Measurements from ENCODE around the gene GIMAP1.

GIMAP1 gene

DNA sequence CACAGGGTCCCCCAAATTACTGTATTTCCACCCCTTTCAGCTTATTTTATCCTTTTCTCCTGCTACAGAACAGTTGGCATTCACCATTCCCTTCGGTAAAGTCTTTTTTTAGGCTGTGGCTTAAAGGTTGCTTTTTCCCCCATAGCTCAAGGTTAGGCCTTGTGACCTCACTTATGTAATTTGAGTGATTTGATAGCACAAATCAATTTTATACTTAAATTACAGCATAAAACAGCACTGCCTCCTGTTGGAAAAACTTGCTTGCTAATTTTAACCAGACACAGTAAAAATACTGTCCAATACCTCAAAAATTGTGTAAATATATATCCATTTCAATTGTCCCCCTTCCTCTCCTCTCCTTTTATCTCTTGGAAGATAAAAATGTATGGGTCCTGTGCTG is 7.1 kb downstream of the GIMAP1 start:
- DNase-seq: no peak

DNA sequence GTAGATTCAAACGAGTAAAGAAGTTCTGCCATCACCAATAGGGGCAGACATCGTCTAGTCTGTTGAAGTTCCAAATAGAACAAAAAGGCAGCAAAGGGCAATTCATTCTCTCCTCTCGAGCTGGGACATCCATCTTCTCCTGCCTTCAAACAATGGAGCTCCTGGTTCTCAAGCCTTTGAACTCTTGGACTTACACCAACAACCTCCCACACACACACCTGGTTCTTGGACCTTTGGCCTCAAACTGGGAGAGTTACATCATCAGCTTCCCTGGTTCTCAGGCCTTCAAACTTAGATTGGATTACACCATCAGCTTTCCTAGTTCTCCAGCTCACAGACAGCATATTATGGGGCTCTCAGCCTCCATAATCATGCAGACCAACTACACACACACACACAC is 11.0 kb downstream of the GIMAP1 start:
- no peak for DNase-seq

DNA sequence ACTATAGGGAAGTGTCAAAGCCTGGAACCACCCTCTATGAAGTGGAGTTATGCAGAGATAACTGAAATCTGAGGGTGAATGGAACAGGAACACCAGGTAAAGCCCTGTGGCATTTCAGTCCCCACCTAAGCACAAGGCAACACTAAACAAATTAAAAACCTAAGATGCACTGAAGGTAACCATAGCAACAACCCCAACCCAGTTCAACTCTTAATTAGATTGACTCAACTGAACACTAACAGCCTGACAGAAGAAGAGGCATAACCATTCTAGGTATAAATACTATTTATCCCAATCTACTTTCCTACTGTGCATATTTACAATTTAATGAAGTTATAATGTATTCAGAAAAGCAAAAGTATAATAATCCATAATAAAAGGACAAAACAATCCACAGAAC is 11.6 kb downstream of the GIMAP1 start:
- DNase-seq: no peak

DNA sequence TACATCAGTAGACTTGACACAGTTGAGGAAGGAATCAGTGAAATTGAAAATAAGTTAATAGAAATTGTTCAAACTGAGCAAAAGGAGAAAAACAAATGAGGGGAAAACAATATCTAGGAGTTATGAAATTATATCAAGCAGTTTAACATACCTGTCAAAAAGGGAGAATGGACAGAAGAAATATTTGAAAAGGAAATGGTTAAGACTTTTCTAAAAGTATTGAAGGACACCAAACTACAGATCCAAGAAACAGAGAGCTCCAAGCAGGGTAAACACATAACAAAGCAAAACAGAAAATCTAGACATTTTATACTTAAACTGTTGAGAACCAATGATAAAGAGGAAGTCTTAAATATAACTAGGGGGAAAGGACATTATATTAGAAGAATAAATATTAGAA is 12.2 kb downstream of the GIMAP1 start:
- no peak for DNase-seq

DNA sequence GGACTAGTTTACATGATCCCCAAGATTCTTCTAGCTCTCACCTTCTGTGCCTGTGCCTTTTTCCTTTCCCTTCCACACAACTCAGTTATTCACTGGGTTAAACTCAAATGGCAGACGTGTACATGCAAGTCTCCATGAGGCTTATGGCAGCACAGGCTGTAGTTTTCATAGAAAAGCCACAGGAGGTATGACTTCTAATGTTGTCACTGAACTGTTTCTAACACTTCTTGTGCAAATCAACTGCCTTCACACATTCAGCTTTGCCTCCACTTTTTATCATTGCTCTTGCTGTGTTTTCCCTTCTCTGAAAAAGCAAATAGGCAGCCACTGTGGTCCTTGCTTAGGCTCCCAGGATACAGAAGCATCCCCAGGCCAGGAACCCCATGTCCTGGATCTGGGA is 15.5 kb downstream of the GIMAP1 start:
- no peak for DNase-seq

DNA sequence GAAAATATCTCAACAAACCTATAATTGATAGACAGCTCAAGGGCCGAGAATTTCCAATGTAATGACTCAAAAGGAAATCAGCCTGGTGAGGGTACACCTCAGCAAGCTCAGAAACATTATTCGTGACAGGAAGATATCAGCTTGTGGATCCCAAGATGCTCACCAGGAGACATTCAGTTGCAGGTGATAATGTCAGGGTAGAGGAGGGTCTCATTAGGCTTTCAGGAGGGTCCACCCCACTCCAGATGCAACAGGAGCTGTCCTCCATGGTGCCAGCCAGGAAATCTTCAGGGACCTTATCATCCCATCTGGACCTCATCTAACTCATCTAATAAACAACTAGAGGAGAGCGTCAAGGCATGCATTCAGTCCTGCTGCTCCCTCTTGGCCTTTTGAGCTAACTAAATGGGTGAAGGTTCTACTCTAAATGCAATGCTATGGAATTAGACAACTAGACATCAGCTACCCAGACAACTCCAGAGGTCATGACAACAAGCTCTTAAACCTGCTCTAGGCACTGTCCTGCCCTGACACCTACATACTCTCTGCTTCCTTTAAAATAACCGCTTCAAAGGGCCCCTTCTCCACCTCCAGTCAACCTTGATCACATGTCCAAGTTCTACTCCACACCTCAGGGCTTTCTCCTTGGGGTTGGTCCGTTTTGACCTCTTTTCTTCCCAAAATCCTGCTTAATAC is 16.5 kb downstream of the GIMAP1 start:
- no peak for DNase-seq

DNA sequence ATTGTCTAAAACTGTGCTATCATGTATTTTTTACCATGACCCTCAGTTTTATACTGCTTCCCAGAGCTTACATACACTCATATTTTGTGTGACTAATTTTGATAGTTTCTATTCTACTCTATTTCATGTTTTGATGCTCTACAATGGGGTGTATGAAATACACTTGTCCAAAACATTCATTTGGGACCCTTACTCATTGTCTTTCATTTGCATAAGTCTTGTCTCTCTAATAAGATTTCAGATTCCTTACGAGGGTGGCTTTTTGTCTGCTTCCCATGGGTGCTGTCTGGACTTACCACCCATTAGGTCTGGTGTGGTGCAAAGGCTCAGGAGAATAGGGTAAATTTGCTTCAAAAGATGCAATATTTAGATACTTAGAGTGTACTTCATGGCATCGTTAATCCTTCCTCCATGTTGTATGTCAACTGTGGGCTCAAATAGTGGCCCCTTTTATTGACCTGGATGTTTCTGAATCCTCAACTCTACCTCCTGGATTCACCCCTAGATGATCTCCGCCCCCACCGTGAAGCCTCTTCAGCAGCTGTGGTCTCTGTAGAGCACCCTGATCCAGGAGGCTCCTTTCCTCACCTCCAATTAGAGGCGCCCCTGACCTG is 17.2 kb downstream of the GIMAP1 start:
- DNase-seq: no peak

DNA sequence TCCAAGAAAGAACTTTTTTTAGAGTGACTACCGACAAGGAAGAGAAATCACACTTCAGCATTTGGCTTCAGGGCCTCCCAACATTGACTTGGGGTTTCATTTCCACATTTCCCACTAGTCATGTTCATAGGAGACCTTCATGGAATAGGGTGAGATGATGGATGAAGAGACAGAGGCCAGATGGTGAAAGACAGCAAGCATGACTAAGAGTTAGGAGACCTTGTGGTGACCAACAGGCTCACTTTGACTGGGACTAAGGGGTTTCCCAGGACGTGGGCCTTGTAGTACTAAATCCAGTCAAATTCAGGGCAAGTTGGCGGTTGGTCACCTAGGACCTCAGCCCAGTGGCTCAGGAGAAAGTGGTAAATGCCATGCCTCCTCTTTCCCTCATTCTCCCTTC is 17.8 kb downstream of the GIMAP1 start:
- DNase-seq: no peak

DNA sequence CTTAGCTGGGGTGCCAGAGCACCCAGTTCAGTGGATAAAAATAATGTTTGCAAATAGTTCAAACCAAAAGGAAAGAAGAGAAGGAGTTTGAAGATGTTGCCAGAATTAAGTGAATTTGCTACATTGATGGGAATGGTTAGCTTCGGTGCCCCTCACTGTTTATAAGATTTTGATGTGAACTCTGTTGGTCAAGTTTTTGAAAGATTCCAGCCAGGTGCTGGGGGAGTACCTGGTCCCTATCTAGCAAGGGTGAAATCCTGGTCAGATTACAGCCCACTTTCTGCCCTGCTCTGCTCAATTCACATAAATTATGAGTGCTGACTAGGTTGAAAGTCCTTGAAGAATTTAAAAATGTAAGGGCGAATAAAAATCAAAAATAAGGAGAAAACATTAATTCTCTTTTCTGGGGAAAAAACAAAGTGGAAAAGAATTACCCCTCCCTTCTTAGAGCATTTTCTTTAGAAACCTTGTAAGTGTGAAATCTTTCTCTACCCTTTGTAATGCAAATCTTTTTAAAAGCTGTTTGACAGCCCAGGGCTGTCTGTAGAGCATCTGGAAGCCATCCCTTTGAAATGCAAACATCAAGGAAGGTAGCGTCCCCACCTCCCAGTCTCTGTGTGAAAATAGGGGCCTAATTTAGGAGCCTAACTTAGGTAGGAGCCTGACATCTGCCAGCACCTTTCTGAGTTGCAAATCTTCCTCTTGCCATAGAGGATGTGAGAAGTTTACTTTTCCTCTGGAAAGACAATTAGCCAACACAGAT is 19.4 kb downstream of the GIMAP1 start:
- DNase-seq: no peak

DNA sequence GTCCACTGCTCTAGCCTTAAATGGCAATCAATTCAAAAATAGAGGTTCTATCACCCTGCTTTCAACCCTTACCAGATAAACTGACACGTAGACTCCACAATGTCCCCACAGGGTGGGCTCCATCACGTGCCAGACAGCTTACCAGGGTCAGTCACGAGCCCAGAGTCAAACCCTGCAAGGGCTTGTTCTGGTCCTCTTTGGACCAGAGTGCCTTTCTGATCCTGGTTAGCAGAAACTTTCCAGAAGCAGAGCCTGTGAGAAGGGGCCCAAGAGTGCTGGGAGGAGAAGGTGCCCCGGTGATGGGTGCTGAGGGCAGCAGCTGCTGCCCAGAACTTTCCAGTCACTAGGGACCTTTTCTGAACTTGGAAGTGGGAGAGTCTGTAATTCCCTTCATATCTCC is 20.5 kb downstream of the GIMAP1 start:
- no peak for DNase-seq

DNA sequence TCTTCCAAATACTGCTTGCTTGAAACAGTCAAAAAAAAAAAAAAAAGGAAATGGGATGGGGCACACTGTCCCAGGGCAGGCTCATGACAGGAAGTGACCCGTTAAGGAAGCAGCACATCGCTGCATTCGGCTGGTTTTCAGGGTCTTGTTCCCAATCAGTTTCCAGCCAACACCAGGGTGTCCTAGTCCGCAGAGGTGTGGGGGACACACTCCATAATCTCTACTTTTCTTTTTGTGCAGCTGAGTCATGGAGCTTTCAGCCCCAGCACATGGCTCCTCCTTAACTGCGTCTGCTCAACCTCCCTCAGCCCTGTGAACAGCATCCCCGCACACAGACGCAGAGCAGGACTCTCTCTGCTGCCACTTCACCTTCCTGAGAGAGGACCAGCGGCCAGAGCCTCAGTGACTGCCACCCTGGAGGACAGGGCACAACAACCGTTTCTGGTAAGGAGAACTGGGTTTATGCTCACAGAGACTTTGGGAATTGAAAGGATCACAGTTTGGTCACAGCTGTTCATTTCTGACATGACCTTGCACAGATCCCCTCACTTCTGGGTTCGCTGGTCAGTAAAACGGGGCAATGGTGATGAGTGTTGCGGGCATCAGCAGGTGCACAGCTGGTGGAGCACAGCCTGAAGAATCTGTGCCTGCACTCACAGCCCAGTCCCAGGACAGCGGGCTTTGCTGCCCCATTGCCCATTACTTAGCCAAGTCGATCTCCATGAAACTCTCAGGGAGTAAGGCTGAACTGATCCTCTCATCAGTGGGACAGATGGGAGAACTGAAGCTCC is 21.0 kb downstream of the GIMAP1 start, which contains the start of gene GIMAP5:
Gene GIMAP5, plus strand, starts transcription at position 154 of the 791 bp plus-strand sequence. CDS start 3,467 bp downstream, outside the sequence.
- DNase-seq: no peak

DNA sequence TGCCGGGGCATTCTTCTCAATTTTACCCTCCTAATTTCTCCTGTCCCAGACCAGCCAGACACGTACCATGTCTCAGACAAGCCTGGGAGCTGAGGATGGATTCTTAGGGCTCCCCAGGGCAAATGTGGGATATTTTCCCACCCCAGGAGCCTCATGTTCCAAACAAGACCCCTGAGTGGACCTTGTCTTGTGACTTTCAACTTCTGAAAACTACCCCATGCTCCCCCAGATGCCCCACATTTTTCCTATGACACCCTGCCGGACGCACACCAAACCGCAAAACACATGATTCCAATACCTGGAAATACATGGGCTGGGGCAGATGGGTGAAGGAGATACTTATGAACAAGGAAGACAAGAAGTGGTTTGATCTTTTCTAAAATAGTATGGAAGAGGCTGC is 21.7 kb downstream of the GIMAP1 start:
- no peak for DNase-seq

DNA sequence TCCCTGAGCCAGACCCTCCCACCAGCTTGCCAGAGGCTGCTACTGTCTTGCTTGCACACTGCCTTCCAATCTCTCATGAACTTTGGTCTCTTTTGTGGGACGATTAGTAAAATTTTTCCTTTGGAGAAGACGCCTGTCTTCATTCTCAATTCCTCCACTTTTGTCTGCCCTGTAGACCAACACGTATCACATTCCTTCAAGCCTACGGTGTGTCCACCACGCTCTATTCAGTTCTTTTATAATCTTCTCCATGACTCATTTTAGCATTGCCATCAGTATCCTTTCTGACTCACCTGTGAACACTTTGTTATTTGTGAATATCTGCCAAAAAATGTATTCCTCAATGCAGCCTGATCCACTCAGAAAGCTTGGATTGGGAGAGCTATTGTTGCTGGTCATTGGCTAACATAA is 22.2 kb downstream of the GIMAP1 start:
- no peak for DNase-seq

DNA sequence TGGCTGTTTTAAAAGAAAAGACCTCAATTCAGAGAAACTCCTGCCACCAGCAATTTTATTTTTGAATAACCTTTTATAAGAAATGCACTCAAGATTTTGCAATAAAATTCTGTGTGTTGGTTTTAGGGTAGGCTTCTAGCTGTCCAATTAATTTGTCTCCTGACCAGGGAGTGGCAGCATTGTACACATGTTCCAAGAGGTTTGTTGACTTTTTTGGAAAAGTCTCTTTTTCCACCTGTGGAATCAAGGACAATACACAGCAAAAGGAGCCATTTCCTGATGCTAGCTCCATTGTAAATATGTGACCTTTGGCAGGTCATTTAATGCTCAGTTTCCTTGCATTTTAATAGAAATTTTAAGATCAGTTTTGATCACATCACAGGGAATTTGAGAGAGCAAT is 22.6 kb downstream of the GIMAP1 start:
- DNase-seq: no peak

DNA sequence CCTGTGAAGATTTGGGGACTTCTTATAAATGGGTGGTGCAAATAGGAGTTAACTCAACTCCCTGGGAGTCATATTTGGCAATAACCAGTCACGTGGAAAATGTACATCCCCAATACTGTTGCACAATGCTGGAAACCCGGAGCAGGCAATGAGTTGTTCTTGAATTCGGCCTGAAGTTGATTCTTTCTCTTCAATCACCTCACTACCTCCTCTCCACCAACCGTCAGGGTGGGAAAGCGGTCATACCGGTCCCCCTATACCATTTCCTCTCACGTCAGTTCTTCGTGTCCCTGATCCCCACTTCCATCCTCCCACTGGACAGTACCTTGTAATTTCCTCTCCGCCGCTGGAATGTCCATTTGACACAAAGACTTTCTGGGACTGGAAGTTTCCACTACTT is 23.6 kb downstream of the GIMAP1 start:
- DNase-seq: no peak

DNA sequence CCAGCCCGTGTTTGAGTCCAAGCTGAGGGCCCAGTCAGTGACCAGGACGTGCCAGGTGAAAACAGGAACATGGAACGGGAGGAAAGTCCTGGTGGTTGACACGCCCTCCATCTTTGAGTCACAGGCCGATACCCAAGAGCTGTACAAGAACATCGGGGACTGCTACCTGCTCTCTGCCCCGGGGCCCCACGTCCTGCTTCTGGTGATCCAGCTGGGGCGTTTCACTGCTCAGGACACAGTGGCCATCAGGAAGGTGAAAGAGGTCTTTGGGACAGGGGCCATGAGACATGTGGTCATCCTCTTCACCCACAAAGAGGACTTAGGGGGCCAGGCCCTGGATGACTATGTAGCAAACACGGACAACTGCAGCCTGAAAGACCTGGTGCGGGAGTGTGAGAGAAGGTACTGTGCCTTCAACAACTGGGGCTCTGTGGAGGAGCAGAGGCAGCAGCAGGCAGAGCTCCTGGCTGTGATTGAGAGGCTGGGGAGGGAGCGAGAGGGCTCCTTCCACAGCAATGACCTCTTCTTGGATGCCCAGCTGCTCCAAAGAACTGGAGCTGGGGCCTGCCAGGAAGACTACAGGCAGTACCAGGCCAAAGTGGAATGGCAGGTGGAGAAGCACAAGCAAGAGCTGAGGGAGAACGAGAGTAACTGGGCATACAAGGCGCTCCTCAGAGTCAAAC is 26.0 kb downstream of the GIMAP1 start:
- DNase-seq: no peak

DNA sequence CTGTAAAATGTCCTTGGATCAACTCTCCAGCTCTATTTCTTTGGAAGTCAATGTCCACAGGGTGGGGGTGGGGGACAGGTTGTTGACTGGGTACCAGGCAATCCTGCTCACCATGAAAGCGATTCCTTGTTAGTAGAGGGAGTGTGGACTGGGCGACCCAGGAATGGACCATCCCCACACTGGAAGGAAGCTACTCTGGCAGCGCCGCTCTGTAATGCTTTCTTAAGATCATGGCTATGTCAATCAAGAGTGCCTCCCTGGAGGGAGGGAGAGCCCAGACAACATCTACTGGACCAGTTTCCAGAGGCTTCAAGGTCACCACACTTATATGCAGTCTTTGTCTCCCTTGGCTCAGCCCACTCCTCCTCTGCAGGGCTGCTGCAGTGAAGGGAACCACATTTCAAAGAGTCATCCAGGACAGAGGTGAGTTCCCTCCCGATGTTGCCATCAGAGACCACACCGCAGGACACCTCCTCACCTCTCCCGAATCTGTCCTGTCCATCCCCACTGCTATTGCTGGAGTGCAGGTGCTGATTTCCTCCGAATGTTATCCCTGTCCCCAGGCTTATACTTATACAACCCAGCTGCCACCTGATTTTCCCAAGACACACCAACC is 27.7 kb downstream of the GIMAP1 start:
- DNase-seq: no peak

DNA sequence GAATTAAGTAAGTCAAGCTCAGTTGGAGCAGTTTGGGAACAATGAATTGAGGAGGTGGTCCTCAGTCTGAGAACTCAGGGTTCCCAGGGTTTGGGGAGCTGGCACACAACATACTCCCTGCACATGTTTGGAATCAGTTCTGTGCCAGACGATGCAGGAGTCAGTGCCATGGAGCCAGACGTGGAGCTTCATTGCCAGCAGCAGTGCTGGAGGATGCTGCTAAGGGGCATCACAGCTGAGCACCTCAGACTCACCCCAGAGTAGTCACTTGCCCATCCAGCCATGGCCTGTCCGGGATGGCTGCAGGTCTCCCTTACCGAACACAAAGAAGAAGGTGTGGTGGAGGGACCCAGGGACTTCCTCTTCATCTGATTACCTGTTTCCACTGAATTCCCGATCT is 28.7 kb downstream of the GIMAP1 start:
- DNase-seq: no peak

DNA sequence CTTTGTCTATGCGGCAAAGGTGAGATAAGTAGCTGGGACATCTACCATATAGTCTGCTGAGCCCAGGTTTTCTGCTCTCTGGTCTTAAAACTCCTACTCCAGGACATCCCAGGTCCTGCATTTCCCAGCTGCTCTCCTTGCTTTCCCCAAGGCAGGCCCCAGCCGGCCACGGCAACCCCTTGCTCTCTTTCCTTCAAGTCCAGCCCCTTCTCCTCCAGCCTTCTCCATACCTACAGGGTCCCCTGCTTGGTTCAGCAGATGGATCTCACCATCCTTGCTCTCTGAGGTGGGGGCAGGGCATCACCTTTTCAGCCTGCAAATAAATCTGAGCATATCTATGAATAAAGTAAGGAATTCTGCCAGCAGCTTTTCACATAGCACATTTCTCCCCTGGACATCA is 29.5 kb downstream of the GIMAP1 start:
- no peak for DNase-seq

DNA sequence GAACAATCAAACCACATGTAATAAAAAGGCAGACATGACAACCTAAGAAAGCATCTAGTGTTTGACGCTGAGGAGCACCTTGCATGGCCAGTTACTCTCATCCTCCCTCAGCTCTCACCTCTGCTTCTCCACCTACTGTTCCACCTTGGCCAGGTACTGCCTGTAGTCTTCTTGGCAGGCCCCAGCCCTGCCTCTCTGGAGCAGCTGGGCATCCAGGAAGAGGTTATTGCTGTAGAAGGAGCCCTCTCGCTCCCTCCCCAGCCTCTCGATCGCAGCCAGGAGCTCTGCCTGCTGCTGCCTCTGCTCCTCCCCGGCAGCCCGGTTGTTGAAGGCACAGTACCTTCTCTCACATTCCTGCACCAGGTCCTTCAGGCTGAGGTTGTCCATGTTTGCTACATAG is 30.5 kb downstream of the GIMAP1 start:
- DNase-seq: no peak

DNA sequence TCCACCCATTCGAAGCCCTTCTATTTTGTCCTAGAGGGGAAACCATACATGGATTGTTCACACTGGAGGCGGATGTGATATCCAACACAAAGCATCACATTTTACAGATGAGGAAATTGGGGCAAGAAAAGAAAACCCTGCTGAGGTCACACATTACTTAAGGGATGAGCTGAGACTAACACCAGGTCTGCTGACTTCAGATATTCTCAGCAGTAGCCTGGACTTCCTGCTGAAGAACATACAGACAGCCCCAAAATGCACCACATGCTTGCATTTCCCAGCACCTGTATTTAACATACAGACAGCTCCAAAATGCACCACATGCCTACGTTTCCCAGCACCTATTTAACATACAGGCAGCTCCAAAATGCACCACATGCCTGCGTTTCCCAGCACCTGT is 32.0 kb downstream of the GIMAP1 start:
- DNase-seq: no peak

DNA sequence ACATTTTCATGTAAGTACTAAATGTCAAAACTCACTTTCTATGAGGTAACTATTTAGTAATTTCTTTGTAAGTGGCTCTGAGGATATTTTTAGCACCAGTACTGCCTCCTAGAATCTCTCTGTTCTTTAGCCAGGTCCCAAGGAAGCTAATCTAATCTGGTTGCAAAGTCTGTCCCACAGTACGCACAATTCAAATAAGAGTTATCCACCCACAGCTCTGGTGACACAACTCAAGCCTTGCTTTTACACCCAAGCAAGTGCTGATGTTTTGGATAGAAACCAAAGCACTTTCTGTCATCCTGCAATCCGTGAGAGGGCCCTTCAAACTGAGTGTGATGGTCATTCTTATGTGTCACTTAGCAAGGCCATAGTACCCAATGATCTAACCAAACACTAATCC is 35.3 kb downstream of the GIMAP1 start:
- DNase-seq: no peak

All from amniotic stem cell (primary cell).